DMS114 treated with DMSO at 0.1 percent for 48 hours (cell line): ENCODE measurements around the gene KCTD2.
"Not testable (repeated sequence)": the region's sequence is repeated elsewhere in the genome, so short reads cannot be mapped to it uniquely, and the experiment has no call there.

Experiments used
- DNase-seq: peaks from one replicate; lab custom pipeline; 2025; ENCODE audit not compliant: unreplicated experiment; lab: John Stamatoyannopoulos, UW

Gene KCTD2, protein sequence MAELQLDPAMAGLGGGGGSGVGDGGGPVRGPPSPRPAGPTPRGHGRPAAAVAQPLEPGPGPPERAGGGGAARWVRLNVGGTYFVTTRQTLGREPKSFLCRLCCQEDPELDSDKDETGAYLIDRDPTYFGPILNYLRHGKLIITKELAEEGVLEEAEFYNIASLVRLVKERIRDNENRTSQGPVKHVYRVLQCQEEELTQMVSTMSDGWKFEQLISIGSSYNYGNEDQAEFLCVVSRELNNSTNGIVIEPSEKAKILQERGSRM

DNA sequence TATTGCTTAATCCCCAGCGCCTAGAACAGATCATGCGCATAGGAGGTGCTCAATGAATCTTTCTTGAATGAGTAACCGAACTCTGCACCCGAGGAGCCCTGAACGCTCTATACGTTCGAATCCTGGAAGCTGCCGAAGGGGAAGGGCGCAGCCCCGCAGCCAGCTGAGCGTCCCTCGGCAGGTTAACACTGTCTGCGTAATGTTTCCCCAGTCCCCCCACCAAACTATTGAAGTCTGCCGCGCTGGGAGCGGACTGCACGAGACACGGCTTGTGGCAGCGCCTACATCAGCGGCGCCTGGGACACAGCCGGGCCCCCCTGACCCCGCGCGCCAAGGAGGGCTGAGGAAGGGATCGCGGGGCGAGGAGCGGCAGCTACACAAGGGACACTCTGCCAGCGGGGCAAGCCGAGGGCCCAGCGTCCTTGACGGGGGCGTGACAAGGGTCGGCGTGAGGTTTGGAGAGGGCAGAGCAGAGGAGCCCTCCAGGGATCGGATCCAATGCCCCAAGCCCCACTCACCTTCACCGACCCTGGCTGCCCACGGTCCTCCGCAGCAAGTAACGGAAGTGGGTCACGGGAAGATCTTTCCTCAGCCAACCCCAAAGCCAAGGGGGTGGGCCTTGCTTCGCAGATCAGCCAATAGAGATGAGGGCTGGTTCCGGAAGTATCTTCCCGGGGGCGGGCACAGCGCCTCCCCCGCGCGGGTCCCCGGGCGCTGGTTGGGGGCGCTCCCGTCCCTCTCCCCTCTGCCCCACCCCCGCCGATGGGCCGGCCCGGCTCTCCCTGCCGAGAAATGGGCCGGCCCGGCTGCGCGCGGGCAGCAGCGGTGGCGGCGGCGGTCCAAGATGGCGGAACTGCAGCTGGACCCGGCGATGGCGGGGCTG, at the start of gene KCTD2, which contains the start of gene ATP5PD:
KCTD2 (plus strand) TSS at position 819 of the 883 bp plus-strand sequence; CDS start at position 845, 26 bp downstream.
ATP5PD (minus strand) TSS at position 563 of the 883 bp plus-strand sequence. CDS start 4,319 bp downstream, outside the sequence.
- DNase-seq: peak; percentile 91

DNA sequence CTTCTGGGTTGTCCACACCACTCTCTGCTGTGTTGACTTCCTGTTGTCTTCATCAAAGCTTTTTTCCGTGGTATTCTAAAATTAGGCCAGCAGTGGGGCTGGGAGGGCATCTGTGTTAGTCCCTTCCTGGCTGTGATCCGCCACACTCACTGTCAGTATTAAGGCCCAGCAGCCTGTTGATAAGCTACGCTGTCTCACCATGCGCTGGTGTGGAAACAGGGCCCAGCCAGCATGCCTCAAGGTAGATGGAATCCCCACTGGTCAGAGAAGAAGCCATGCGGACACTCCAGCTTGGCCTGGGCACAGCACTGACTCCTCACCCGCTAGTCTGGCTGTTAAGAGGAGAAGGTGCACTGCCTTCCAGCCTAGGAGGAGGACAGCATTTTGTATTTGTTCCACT, 48.2 kb upstream of the KCTD2 start:
- no peak for DNase-seq

DNA sequence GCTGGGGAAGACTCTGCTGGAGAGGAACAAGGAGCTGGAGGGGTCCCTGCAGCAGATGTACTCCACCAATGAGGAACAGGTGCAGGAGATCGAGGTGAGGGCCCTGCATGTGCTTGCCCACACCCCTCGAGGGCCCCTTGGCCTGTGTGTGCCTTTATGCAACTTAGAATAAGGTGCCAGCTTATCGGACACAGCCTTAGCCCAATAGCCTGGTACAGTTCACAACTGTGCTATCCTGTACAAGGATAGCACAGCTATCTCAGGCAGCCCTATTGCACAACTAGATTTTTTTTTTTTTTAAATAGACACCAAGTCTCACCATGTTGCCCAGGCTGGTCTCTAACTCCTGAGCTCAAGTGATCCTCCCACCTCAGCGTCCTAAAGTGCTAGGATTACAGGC, 47.5 kb upstream of the KCTD2 start:
- DNase-seq: no peak

GRCh38 chr17:75001915-75002843, 44.8 kb upstream of the KCTD2 start:
- no peak for DNase-seq

- DNase-seq: no peak
Measured at GRCh38 chr17:75003070-75003956, 43.7 kb upstream of the KCTD2 start.

- no peak for DNase-seq
Measured at GRCh38 chr17:75003957-75004355, 43.1 kb upstream of the KCTD2 start.

- DNase-seq: no peak
Measured at GRCh38 chr17:75004371-75004770, 42.7 kb upstream of the KCTD2 start.

- DNase-seq: no peak
Measured at GRCh38 chr17:75005291-75005690, 41.7 kb upstream of the KCTD2 start.

GRCh38 chr17:75006084-75006483, 40.9 kb upstream of the KCTD2 start:
- DNase-seq: not testable (repeated sequence)

DNA sequence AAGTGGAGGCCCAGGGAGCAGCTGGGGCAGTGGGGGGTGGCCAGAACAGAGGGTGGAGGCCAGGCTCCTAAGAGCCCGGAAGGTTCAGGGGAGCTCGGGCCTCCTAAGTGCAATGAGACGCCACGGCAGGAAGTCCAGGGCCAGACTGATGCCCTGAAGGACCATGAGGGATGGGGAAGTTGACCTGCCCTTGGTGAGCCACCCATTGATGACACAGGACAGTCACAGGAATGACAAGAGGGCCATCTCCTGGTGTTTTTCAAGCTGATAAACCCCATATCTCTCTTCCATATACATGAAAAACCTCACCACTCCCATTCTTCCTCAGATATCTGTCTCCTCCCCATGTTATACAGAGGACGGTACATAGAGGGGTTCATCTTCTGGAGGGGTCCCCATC, 40.4 kb upstream of the KCTD2 start:
- no peak for DNase-seq

DNA sequence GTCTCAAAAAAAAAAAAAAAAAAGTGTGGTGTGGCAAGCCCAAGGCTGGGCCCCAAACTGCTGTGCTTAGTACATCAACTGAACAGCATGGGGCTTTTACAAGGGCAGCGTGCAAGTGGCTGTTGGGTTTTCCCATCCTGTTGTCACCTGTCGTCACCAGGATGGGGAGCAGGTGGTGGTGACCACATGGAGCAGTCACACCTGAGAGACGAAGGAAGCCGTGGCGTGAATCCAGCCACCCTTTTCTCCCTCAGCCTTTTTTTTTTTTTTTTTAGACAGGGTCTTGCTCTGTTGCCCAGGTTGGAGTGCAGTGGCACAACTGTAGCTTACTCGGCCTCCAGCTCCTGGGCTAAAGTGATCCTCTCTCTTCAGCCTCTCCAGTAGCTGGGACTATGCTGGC, 38.7 kb upstream of the KCTD2 start:
- DNase-seq: no peak

GRCh38 chr17:75009139-75009724, 37.8 kb upstream of the KCTD2 start:
- no peak for DNase-seq

GRCh38 chr17:75010683-75011400, 36.2 kb upstream of the KCTD2 start:
- DNase-seq: no peak

- DNase-seq: no peak
Measured at GRCh38 chr17:75011401-75012095, 35.5 kb upstream of the KCTD2 start.

DNA sequence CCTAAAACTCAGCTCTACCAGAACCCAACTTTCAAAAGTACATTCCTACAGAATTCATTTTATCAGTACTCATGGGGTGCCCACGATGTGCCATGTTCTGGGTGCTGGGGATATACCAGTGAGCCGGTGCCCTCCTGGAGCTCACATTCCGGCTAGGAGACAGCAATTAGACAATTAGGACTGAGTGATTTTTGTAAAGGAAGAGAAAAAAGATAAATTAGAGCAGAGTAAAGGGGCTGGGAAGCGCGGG, 35.0 kb upstream of the KCTD2 start:
- no peak for DNase-seq

GRCh38 chr17:75012346-75013091, 34.5 kb upstream of the KCTD2 start, which contains the start of gene MRPL58:
MRPL58 (plus strand) TSS chr17:75012670; CDS start chr17:75012687, 17 bp downstream.
- peak; percentile 74 for DNase-seq

DNA sequence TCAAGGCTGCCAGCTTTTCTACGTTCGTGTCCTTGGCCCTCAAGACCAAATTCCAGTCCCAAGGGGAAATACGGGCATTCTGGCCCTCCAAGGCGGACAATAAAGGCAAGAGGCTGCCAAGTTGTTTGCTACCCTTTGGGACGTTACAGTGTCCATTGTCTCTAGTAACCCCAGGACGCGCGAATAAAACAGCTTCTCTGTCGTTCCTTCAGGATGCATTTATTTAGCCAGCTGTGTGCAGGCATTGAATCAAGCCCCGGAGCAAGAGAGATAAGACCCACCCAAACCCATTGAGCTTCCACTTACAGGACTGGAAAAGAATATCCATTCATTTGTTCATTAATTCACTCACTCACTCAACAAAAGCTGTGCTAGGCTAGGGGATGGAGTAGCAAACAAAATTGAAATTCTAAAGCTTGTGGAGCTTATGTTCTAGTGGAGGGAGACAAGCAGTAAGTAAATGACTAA, 33.9 kb upstream of the KCTD2 start:
- DNase-seq: no peak

DNA sequence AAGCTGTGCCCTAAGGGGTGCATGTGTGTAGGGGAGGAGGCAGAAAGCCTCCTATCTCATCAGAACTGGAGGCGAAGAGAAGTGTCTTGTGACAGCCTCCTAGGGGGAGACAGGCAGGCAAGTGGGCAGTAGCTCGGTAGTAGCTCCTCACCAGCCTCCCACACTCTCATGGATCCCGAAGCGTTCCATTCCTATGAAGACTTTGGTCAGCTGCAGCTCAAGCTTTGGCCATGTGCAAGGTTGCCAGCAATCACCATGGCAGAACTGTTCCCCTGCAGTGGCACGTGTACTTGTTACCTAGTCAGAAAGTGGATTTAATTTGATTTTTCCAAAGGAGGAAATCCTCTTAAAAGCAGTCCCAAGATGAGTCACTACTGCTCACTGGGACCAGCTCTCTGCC, 27.9 kb upstream of the KCTD2 start:
- no peak for DNase-seq
